ENCODE results near the gene FBRSL1. TPM values are rescaled to one million over a fixed set of nuclear protein-coding genes. Genes with fewer than 3 reads are reported as not detected.

Gene FBRSL1
- total and polyA plus RNA-seq, 2 of the 8 experiments (the other 6 are each of a cell fraction or from before 2014, with no cell fraction given) = 18.4 to 109 TPM

DNA sequence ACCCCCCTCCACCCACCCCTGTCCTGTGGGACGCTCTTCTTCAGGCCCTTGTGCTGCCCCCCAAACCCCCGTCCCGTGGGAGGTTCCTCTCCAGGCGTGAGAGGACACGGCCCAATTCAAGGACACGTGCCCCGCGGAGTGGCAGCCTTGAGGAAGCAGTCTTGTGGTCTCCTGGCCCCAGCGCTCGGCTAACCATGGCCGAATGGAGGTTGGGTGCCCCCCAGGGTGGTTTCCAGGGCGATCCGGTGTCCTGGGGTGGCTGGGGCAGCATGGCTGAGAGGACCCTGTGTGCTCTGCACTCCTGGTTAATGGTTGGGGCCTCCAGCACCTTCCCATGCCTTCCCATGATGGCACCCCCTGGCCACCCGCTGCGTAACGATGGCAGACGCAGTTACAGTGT, 66.8 kb downstream of the FBRSL1 start (continued):
- TF ChIP-seq CTBP2 (IDR thresholded peaks at IDR 0.05; ENCODE audit: borderline replicate concordance, insufficient read depth, insufficient read length, low read length) = no peak
- no peak for TF ChIP-seq SIX5 (IDR thresholded peaks at IDR 0.05; ENCODE audit: low read depth, low read length)
